ENCODE measurements around the gene GALNTL6. TPM values are rescaled to one million over a fixed set of nuclear protein-coding genes. Genes with fewer than 3 reads are reported as not detected.
"Not testable (repeated sequence)": the region's sequence is repeated elsewhere in the genome, so short reads cannot be mapped to it uniquely, and the experiment has no call there.

GALNTL6 gene
- total RNA-seq, 1 experiment from 2014 or later: not detected

DNA sequence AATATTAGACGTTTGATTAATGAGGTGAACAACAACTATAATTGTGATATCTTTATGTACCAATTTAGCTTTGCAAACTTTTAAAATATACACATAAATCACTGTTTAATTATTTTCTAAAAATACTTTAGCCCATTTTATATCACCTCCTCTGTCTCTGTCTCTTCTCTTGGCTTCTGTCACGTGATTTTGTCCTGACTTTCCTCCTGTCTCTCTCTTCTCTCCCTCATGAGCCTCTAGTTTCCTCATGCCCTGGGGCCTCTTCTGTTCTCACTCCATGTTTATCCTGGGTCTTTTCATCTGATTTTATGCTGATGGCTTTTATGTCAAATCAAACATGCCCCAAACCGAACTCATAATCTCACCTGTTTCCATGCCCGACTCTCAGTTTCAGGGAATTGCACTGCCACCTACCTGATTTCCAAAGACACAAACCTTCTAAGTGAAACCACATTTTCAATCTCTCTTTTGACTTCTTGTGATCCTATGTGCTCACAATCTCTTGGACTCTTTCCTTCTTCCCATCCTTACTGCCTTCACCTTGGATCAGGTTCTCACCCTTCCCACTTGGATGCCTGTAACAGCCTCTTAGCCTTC is 1052.4 kb downstream of the GALNTL6 start:
- no peak for DNase-seq (ENCODE audit: low spot score)

GRCh38 chr4:172866421-172866820 is 1053.2 kb downstream of the GALNTL6 start:
- DNase-seq (ENCODE audit: low spot score): no peak

DNA sequence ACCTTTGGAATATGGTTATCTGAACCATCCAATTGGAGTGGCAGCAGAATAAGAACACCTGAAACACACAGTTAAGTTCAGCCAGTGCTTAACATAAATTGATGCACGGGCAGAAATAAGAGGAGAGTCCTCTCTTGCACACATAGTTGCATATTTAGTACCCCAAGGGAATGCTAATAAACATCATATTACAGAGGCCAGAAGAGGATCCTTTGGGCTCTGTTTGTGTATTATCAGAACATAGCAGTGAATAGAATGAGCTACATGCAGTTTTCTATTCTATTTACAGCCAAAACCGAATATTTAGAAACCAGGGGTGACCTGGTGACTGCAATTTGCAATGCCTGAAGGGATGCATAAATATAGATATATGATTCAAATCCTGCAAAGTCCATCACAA is 1054.6 kb downstream of the GALNTL6 start:
- DNase-seq (ENCODE audit: low spot score): no peak

DNA sequence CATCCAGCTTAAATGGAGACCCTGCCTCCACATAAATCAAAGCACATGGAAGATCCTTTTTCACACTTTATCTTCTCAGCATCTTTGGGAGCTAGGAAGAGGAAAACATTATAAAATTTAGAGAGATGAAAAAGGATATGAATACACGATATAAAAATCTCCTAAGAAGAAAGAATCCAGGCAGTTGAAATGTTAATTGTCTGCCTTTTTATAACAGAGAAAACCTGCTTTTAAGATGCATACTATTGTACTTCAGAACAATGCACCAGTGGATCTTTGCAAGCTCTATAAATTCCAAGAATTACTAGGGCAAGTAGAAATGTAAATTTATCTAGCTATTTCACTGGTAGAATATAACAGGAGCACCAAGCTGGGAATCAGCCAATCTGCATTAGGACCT is 1055.1 kb downstream of the GALNTL6 start:
- DNase-seq (ENCODE audit: low spot score): no peak

DNA sequence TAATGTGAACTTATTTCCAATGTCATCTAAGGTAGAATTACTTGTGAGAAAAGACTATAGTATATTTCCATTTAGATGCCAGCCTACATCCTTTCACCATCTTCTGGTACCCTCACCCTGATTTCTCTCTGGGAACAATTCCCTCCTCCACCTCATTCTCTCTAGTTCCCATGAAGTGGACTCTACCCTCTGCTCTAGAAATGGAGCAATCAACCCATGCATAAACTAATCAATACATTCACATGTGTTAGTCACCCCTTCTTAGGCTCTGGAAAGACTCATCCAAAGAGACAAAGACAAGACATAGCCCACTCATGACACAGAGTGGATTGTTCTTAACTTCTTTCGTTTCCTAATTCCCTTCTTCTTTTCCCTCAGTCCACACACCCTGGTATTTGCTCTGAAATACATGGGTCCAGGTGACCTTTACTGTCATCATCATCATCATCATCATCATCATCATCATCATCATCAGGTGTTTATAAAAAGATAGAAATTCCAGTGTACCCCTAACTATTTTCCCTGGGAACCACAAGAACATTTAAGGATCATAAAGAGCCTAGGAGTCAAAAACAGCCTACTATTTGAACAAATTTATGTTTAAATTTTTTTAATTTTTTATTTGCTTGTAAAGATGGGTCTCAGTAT is 1056.5 kb downstream of the GALNTL6 start:
- no peak for DNase-seq (ENCODE audit: low spot score)

GRCh38 chr4:172871381-172871780 is 1058.2 kb downstream of the GALNTL6 start:
- no peak for DNase-seq (ENCODE audit: low spot score)

GRCh38 chr4:172874944-172875343 is 1061.7 kb downstream of the GALNTL6 start:
- DNase-seq (ENCODE audit: low spot score): no peak

GRCh38 chr4:172876394-172876793 is 1063.2 kb downstream of the GALNTL6 start:
- no peak for DNase-seq (ENCODE audit: low spot score)

- DNase-seq (ENCODE audit: low spot score): no peak
Measured at GRCh38 chr4:172881645-172882044, 1068.4 kb downstream of the GALNTL6 start.

- not testable (repeated sequence) for DNase-seq (ENCODE audit: low spot score)
Measured at GRCh38 chr4:172887358-172887757, 1074.2 kb downstream of the GALNTL6 start.

- DNase-seq (ENCODE audit: low spot score): no peak
Measured at GRCh38 chr4:172887959-172888358, 1074.8 kb downstream of the GALNTL6 start.

DNA sequence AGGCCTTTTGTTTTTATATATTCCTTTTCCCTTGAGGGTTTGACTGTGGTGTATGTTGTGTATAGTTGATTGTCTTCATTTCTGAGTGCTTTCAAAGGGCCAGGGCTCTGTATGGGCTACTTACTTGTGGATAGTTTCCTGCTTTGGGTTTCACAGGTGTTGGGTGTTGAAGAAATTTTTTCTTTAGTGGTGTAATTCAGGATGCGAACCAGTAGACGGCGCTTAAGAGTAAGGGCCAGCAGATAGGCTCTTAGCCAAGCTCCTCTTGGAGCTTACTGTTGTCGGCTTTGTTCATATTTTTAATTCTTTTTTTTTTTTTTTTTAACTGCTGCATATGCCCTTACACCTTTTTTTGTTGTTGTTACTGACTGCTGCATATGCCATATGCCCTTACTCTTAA is 1079.1 kb downstream of the GALNTL6 start:
- no peak for DNase-seq (ENCODE audit: low spot score)

DNA sequence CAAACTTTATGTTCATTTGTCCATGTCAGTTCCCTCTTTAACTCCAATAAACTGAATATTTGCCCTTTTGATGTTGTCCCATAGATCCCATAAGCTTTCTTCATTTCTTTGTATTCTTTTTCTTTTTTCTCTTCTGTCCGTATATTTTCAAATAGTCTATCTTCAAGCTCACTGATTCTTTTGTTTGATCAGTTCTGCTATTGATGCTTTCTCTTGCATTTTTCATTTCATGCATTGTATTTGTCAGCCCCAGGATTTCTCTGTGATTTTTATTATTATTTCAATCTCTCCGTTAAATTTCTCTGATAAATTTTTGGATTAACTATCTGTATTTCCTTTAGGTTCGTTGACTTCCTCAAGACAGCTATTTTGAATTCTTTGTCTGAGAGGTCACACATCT is 1082.5 kb downstream of the GALNTL6 start:
- no peak for DNase-seq (ENCODE audit: low spot score)

DNA sequence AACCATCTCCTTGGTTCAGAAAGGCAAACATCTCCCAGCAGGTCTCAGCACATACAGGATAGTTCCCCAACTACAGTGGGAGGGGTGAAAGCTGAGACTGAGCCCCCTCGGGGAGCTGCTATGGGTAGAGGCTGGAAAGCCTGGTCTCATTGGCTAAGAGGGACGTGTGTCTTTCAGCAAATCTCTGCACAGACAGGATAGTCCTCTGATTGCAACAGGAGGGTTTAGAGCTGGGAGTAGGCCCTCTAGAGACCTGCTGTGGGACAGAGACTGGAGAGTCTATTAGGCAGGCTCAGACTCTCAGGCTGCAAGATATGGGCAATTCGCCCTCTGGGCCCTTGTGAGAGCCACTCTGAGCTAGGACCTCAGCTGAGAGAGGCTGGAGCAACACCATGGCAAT is 1083.8 kb downstream of the GALNTL6 start:
- no peak for DNase-seq (ENCODE audit: low spot score)

DNA sequence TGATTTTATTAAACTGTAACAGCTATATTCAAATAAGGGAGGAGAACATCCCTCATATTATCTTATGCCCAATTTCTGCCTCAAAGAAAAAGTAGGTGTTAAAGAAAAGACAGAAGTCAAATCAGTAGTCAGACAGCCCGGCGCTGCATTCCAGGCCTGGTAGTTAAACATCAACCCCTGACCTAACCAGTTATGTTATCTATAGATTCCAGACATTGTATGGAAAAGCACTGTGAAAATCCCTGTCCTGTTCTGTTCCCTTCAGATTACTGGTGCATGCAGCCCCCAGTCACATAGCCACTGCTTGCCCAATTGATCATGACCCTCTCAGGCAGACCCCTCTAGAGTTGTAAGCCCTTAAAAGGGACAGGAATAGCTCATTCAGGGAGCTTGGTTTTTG is 1085.5 kb downstream of the GALNTL6 start:
- DNase-seq (ENCODE audit: low spot score): no peak

DNA sequence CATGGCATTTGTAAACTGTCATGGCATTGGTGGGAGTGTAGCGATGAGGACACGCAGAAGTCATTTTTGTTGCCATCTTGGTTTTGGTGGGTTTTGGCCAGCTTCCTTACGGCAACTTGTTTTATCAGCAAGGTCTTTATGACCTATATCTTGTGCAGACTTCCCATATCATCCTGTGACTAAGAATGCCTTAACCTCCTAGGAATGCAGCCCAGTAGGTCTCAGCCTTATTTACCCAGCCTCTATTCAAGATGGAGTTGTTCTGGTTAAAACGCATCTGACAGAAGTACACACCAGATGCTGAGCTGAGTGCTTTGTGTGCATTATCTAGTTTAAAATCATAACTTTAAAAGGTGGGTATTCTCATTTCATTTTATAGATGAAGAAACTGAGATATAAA is 1086.7 kb downstream of the GALNTL6 start:
- DNase-seq (ENCODE audit: low spot score): no peak

- DNase-seq (ENCODE audit: low spot score): no peak
Measured at GRCh38 chr4:172900900-172901299, 1087.7 kb downstream of the GALNTL6 start.

DNA sequence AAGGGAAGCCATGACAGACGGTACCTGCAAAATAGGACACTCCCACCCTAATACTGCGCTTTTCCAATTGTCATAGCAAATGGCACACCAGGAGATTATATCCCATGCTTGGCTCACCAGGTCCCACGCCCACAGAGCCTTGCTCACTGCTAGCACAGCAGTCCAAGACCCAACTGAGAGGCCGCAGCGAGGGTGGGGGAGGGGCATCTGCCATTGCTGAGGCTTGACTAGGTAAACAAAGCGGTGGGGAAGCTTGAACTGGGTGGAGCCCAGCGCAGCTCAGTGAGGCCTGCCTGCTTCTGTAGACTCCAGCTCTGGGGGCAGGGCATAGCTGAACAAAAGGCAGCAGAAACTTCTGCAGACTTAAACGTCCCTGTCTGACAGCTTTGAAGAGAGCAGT is 1099.3 kb downstream of the GALNTL6 start:
- not testable (repeated sequence) for DNase-seq (ENCODE audit: low spot score)

DNA sequence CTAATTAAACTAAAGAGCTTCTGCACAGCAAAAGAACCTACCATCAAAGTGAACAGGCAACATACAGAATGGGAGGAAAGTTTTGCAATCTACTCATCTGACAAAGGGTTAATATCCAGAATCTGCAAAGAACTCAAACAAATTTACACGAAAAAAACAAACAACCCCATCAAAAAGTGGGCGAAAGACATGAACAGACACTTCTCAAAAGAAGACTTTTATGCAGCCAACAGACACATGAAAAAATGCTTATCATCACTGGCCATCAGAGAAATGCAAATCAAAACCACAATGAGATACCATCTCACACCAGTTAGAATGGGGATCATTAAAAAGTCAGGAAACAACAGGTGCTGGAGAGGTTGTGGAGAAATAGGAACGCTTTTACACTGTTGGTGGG is 1104.2 kb downstream of the GALNTL6 start:
- not testable (repeated sequence) for DNase-seq (ENCODE audit: low spot score)

DNA sequence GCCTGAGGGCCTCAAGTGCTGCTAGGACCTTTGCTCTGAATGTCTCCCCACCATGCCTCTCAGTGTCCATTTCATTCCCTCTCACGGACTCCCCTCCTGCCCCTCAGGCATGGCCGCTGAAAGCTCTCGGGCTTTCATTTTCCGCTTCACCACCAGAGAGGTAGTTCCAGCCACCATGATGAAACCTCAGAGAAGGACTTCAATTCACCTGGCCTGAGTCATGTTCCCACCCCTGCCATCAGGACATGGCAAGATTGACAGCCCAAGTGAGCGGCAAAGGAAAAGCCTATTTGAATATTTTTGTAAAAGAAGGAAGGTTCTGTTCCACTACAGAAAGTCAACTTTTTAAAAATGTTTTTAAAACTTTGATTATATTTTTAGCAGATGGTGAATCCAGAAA is 1106.1 kb downstream of the GALNTL6 start:
- no peak for DNase-seq (ENCODE audit: low spot score)

GRCh38 chr4:172927096-172927814 is 1114.1 kb downstream of the GALNTL6 start:
- no peak for DNase-seq (ENCODE audit: low spot score)

- no peak for DNase-seq (ENCODE audit: low spot score)
Measured at GRCh38 chr4:172928347-172928746, 1115.1 kb downstream of the GALNTL6 start.

All from A172 (cell line).